Astrocyte of the cerebellum (primary cell): ENCODE data around the gene RIGI.
A peak's percentile ranks its signal among the peaks of the same experiment; 100 is the strongest.
"Not testable (repeated sequence)": the region's sequence is repeated elsewhere in the genome, so short reads cannot be mapped to it uniquely, and the experiment has no call there.

Experiments used
- DNase-seq: peaks from one replicate; pipeline ENCODE4 v3.0.0-alpha.2; 2011; ENCODE audit warnings: low read depth
- H3K4me3 ChIP-seq: 2 replicates; pipeline ENCODE4 v1.5.1; 2011; ENCODE audit warnings: mild to moderate bottlenecking, low read depth, low read length, moderate library complexity
- CTCF ChIP-seq: IDR thresholded peaks from 2 replicates; pipeline ENCODE4 v1.5.1; 2012; ENCODE audit warnings: low read length, low read depth, moderate library complexity, mild to moderate bottlenecking; ENCODE audit errors: missing control alignments
- in situ Hi-C: cut with HindIII; loops from 2 replicates; pipeline ENCODE4 v1.10.0; 2017; ENCODE audit warnings: low sequenced_read_pairs

The RIGI gene

GRCh38 chr9:32551276-32552051, 25.5 kb upstream of the RIGI start:
- in situ Hi-C loops, result loop anchor here (25.0 kb wide), 1 partner anchor 164 kb away; the partner anchor contains the start of gene ACO1
- peak overlapping the region; percentile 73 for H3K4me3 ChIP-seq
- TF ChIP-seq CTCF, result no peak
- DNase-seq, result no peak

DNA sequence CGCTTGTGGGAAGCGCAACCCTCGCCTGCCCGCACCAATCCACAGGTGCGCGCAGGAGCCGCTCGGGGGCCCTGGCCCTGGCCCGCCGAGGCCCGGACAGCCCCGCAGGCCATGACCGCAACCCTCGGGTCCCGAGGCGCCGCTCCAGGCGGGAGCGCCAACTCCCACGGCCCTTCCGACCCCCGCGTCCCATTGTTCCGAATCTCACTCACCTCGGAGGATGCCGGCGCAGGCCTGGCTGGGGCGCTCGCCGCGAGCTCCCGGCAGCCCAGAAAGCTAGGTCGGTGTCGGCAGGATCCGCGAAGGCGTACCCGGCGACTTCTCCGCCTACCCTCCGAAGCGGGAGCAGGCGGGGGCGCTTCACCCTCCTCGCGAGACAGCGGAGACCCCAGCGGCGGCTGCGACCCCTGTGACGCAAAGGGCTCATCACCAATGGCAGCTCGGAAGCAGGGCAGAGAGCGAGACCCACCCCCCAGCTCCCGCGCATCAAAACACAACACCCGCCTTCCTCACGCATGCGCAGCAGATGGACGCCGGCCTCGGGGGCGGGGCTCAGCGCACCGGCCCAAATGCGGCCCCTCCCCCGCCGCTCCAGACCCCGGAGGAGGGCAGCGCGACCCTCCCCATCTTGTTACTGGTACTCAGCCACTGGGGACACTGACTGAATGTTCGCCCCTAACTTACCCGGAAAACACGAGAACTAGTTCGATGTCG, 24.7 kb upstream of the RIGI start:
- DNase-seq, result peak; percentile 84
- in situ Hi-C loops, result loop anchor here (25.0 kb wide), 1 partner anchor 163 kb away; the partner anchor contains the start of gene ACO1
- peak overlapping the region; percentile 73 for H3K4me3 ChIP-seq
- peak; percentile 17 for TF ChIP-seq CTCF

- TF ChIP-seq CTCF, result peak; percentile 40
- H3K4me3 ChIP-seq, result peak overlapping the region; percentile 73
- DNase-seq, result no peak
- in situ Hi-C loops, result loop anchor here (25.0 kb wide), 1 partner anchor 163 kb away; the partner anchor contains the start of gene ACO1
These were observed 24.2 kb upstream of the RIGI start for GRCh38 chr9:32550150-32550561.

DNA sequence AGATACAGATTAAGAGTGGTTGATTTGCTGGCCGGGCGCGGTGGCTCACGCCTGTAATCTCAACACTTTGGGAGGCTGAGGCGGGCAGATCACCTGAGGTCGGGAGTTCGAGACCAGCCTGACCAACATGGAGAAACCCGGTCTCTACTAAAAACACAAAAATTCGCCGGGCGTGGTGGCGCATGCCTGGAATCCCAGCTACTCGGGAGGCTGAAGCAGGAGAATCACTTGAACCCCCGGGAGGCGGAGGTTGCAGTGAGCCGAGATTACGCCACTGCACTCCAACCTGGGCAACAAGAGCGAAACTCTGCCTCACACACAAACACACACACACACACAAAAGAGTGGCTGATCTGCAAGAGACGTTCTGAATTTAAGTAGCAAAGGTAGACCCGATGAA, 22.2 kb upstream of the RIGI start:
- H3K4me3 ChIP-seq, DNase-seq, in situ Hi-C loops: not testable (repeated sequence)

DNA sequence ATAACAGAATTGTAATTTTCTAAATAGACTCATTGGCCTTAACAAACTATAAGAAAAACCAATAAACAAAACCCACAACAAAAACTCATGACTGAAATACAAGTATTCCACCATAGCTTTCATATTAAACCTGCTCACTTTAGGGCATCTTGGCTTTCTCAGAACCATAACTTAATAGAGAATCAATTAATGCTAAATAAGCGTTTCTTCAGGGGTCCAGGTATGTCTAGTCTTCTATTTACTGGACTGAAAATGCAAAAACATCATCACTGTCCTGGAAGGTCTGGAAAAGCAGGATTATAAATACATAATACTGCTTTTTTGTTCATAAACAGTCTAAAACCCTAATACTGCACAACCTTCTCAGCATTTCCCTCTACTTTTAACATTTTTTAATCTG, 19.9 kb upstream of the RIGI start:
- in situ Hi-C loops, result no loop called here
- no peak for DNase-seq
- TF ChIP-seq CTCF, result no peak
- H3K4me3 ChIP-seq, result no peak overlapping the region

GRCh38 chr9:32543047-32543446, 17.1 kb upstream of the RIGI start:
- H3K4me3 ChIP-seq, result no peak overlapping the region
- no peak for TF ChIP-seq CTCF
- in situ Hi-C loops, result no loop called here
- DNase-seq, result no peak

- no peak overlapping the region for H3K4me3 ChIP-seq
- in situ Hi-C loops, result no loop called here
- TF ChIP-seq CTCF, result no peak
- DNase-seq, result no peak
These were observed 7.8 kb upstream of the RIGI start for GRCh38 chr9:32533816-32534215.
